ENCODE data around the gene RGS6. TPM values are rescaled to one million over a fixed set of nuclear protein-coding genes. Genes with fewer than 3 reads are reported as not detected.
"Not testable (repeated sequence)": the region's sequence is repeated elsewhere in the genome, so short reads cannot be mapped to it uniquely, and the experiment has no call there.

The RGS6 gene
- total RNA-seq, 2 experiments from 2014 or later = not detected

DNA sequence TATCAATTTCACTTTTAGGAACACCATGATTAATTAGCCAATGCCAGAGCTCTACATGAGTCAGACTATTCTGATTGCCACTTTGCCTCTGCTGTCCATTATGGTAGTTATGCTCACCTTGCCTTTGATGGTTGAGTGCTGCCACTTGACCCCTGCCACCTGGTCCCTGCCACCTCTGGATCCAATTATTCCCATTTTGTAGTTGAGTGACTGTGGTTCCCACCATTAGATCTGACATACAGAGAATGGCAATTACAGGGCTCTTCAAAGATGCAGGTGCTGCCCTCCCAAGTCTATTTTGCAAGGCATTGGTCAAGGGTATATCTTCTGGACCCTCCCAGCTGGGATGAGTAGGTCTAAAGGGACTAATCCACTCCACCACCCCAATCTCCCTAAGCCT is 8.3 kb downstream of the RGS6 start:
- H3K4me1 ChIP-seq (ENCODE audit: insufficient read depth, low read length); DNase-seq; intact Hi-C loops (cut with DNase I, micrococcal nuclease); H3K4me1 Mint-ChIP-seq (ENCODE audit: low read depth); H3K4me3 Mint-ChIP-seq; H3K27ac ChIP-seq (ENCODE audit: low read depth in 1 of 2, low read length in 2 of 2); H3K4me3 ChIP-seq (ENCODE audit: low read length); CTCF ChIA-PET; H3K27ac Mint-ChIP-seq; ATAC-seq (ENCODE audit: poor library complexity); H3K36me3 Mint-ChIP-seq (ENCODE audit: low read depth); H3K27me3 ChIP-seq (ENCODE audit: control insufficient read depth in 1 of 2, insufficient read depth in 2 of 2, low read length in 2 of 2); H3K36me3 ChIP-seq (ENCODE audit: insufficient read depth, low read length); H3K9me3 ChIP-seq (ENCODE audit: control insufficient read depth in 1 of 2, insufficient read depth in 1 of 2, low read length in 2 of 2); POLR2A ChIA-PET; H3K9me3 Mint-ChIP-seq: not testable (repeated sequence)
- peaks cover 30% of the 10 kb centered on the region for H3K27me3 Mint-ChIP-seq

DNA sequence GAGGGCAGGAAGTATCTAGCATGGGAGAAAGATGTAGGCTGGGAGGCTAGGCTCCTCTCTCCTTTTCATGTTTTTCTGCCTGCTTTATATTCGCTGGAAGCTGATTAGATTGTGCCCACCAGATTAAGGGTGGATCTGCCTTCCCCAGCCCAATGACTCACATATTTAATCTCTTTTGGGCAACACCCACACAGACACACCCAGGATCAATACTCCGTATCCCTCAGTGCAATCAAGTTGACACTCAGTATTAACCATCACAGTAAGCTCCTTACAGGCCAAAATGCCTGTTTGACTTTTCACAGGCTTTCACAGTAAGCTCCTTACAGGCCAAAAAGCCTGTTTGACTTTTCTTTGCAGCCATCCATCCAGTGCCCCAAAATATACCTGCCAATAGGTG is 9.4 kb downstream of the RGS6 start:
- ATAC-seq (ENCODE audit: poor library complexity); POLR2A ChIA-PET; CTCF ChIA-PET; H3K4me3 Mint-ChIP-seq; H3K27me3 ChIP-seq (ENCODE audit: control insufficient read depth in 1 of 2, insufficient read depth in 2 of 2, low read length in 2 of 2); H3K4me3 ChIP-seq (ENCODE audit: low read length); DNase-seq; H3K27ac ChIP-seq (ENCODE audit: low read depth in 1 of 2, low read length in 2 of 2); H3K36me3 Mint-ChIP-seq (ENCODE audit: low read depth); H3K9me3 ChIP-seq (ENCODE audit: control insufficient read depth in 1 of 2, insufficient read depth in 1 of 2, low read length in 2 of 2); H3K36me3 ChIP-seq (ENCODE audit: insufficient read depth, low read length); H3K4me1 Mint-ChIP-seq (ENCODE audit: low read depth); H3K9me3 Mint-ChIP-seq; H3K4me1 ChIP-seq (ENCODE audit: insufficient read depth, low read length); intact Hi-C loops (cut with DNase I, micrococcal nuclease); H3K27ac Mint-ChIP-seq: not testable (repeated sequence)
- H3K27me3 Mint-ChIP-seq = peaks cover 25% of the 10 kb centered on the region

DNA sequence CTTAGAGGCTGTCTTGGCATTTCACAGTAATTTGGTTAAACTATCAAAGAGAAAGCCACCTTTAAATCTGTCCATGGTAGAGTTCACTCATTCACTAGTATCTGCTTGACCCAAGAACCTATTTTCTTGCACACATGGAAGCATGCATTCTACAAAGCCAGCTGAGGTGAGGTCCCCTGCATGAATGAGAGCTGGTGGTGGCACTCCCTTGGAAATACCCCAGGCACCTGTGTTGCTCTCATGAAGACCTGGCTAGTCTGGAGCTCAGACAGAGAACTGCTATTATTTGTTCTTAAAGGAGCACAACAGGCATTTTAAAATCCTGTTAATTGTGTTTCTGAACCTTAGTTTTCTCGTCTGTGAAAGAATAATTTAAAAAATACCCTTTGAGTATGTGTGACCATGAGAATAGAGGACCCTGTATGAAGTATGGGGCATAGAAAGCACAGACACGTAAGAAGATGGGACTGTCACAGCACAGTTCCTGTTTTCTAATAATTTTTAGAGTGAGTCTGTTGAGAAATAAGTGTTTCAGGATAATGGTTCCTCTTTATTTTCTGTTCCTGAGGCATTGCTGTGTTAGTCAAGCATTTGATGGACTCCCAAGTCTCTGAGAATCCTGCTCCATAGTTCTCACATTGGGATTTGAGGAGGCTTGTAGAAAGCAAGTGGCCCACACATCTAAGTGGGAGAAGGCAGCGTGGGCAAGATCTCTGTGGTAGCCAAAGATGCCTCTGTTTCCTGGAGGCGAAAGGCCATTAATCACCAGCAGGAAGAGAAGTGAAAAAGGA is 10.9 kb downstream of the RGS6 start:
- Mint-ChIP-seq H3K4me3 (no peak overlapping the region), H3K27me3 (peaks cover 15% of the 10 kb centered on the region), H3K4me1 (ENCODE audit: low read depth) (no peaks in the 10 kb centered on the region), H3K9me3 (no peaks in the 10 kb centered on the region), H3K27ac (no peak overlapping the region), H3K36me3 (ENCODE audit: low read depth) (no peaks in the 10 kb centered on the region)
- DNase-seq (no peak), ATAC-seq (ENCODE audit: poor library complexity) (no peak)
- Histone ChIP-seq H3K36me3 (ENCODE audit: insufficient read depth, low read length) (no peaks in the 10 kb centered on the region), H3K4me3 (ENCODE audit: low read length) (no peak overlapping the region), H3K9me3 (ENCODE audit: control insufficient read depth in 1 of 2, insufficient read depth in 1 of 2, low read length in 2 of 2) (no peaks in the 10 kb centered on the region), H3K27ac (ENCODE audit: low read depth in 1 of 2, low read length in 2 of 2) (no peak overlapping the region), H3K4me1 (ENCODE audit: insufficient read depth, low read length) (no peaks in the 10 kb centered on the region), H3K27me3 (ENCODE audit: control insufficient read depth in 1 of 2, insufficient read depth in 2 of 2, low read length in 2 of 2) (peaks cover 4 to 6% of the 10 kb centered on the region in 2 experiments)
- TF ChIP-seq, protein P1, sequence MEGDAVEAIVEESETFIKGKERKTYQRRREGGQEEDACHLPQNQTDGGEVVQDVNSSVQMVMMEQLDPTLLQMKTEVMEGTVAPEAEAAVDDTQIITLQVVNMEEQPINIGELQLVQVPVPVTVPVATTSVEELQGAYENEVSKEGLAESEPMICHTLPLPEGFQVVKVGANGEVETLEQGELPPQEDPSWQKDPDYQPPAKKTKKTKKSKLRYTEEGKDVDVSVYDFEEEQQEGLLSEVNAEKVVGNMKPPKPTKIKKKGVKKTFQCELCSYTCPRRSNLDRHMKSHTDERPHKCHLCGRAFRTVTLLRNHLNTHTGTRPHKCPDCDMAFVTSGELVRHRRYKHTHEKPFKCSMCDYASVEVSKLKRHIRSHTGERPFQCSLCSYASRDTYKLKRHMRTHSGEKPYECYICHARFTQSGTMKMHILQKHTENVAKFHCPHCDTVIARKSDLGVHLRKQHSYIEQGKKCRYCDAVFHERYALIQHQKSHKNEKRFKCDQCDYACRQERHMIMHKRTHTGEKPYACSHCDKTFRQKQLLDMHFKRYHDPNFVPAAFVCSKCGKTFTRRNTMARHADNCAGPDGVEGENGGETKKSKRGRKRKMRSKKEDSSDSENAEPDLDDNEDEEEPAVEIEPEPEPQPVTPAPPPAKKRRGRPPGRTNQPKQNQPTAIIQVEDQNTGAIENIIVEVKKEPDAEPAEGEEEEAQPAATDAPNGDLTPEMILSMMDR (IDR thresholded peaks at IDR 0.05) = no peak
- POLR2A ChIA-PET = no interaction called here
- intact Hi-C loops (cut with DNase I, micrococcal nuclease) = no loop called here
- CTCF ChIA-PET = no interaction called here

DNA sequence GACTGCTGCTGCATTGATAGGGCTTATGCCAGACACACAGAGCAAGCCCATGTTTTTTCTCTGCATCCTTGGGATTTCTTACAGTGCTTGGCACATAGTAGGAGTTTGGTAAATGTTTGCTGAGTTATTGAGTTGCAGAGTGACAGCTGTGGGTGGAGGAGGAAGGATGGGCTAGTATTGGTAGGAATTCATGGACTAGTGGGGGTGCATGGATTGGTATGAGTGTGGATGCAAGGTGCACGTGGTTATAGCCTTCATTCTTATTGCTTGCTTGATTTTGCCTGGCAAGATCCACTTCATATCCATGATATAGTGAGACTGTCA is 11.4 kb downstream of the RGS6 start:
- no peaks in the 10 kb centered on the region for H3K4me1 ChIP-seq (ENCODE audit: insufficient read depth, low read length)
- peaks cover 4 to 6% of the 10 kb centered on the region in 2 experiments for H3K27me3 ChIP-seq (ENCODE audit: control insufficient read depth in 1 of 2, insufficient read depth in 2 of 2, low read length in 2 of 2)
- H3K4me3 ChIP-seq (ENCODE audit: low read length) = no peak overlapping the region
- DNase-seq = no peak
- Mint-ChIP-seq H3K27me3 (peaks cover 10% of the 10 kb centered on the region), H3K4me3 (no peak overlapping the region), H3K4me1 (ENCODE audit: low read depth) (no peaks in the 10 kb centered on the region), H3K36me3 (ENCODE audit: low read depth) (no peaks in the 10 kb centered on the region), H3K27ac (no peak overlapping the region), H3K9me3 (no peaks in the 10 kb centered on the region)
- H3K27ac ChIP-seq (ENCODE audit: low read depth in 1 of 2, low read length in 2 of 2) = no peak overlapping the region
- intact Hi-C loops (cut with DNase I, micrococcal nuclease) = no loop called here
- CTCF ChIA-PET = no interaction called here
- TF ChIP-seq, protein P1 (IDR thresholded peaks at IDR 0.05) = no peak
- no peaks in the 10 kb centered on the region for H3K36me3 ChIP-seq (ENCODE audit: insufficient read depth, low read length)
- POLR2A ChIA-PET = no interaction called here
- no peaks in the 10 kb centered on the region for H3K9me3 ChIP-seq (ENCODE audit: control insufficient read depth in 1 of 2, insufficient read depth in 1 of 2, low read length in 2 of 2)
- ATAC-seq (ENCODE audit: poor library complexity) = no peak

Data from CD4-positive, alpha-beta T cell (primary cell).